CD4-positive, alpha-beta memory T cell (primary cell): ENCODE measurements around the gene ATP8B3. TPM values are rescaled to one million over a fixed set of nuclear protein-coding genes. Genes with fewer than 3 reads are reported as not detected.

Source experiments
- CTCF ChIA-PET: fragments of 350-600 bp; sonication (Branson Sonifier 250); formaldehyde crosslinking; loops from one replicate; lab custom pipeline; 2021; ENCODE audit warnings: inconsistent platforms; ENCODE audit not compliant: partially characterized antibody; lab: Charles Lee
- POLR2A ChIA-PET: fragments of 350-600 bp; sonication (Branson Sonifier 250); formaldehyde crosslinking; loops from one replicate; lab custom pipeline; 2021; ENCODE audit not compliant: partially characterized antibody; lab: Charles Lee
- DNase-seq, 5 donors: peaks; one replicate each; pipeline versions ENCODE4 v3.0.0 to v3.0.0-alpha.2; 2020 to 2022; ENCODE audit warnings: mixed read lengths in 1 of 5
- H3K27ac ChIP-seq: one replicate; pipeline ENCODE4 v1.7.0; 2013; ENCODE audit warnings: low read depth, low read length
- H3K27me3 ChIP-seq: 2 replicates; pipeline ENCODE4 v1.7.0; 2013; ENCODE audit warnings: mild to moderate bottlenecking, low read length, moderate library complexity; ENCODE audit not compliant: insufficient read depth
- H3K36me3 ChIP-seq: 2 replicates; pipeline ENCODE4 v1.7.0; 2013; ENCODE audit warnings: mild to moderate bottlenecking, low read length, moderate library complexity; ENCODE audit not compliant: insufficient read depth
- H3K4me1 ChIP-seq: 2 replicates; pipeline ENCODE4 v1.7.0; 2013; ENCODE audit warnings: mild to moderate bottlenecking, low read length, moderate library complexity; ENCODE audit not compliant: insufficient read depth
- H3K4me3 ChIP-seq, 2 donors: one replicate each; pipeline ENCODE4 v1.7.0; 2013; ENCODE audit warnings: low read length in 2 of 2, mild to moderate bottlenecking in 1 of 2
- H3K9me3 ChIP-seq, 2 donors: one replicate each; pipeline ENCODE4 v1.7.0; 2013; ENCODE audit warnings: low read length in 2 of 2, control low read depth in 1 of 2; ENCODE audit not compliant: control insufficient read depth in 1 of 2
- H3K27ac Mint-ChIP-seq, 7 donors: one replicate each; pipeline ENCODE4 v1.8.0; 2020 to 2021; ENCODE audit warnings: mixed read lengths in 7 of 7, mild to moderate bottlenecking in 6 of 7, inconsistent platforms in 3 of 7, moderate library complexity in 3 of 7
- H3K27me3 Mint-ChIP-seq, 2 donors: one replicate each; pipeline ENCODE4 v1.8.0; 2020 to 2021; ENCODE audit warnings: mixed read lengths in 2 of 2
- H3K36me3 Mint-ChIP-seq, 2 donors: one replicate each; pipeline ENCODE4 v1.8.0; 2020 to 2021; ENCODE audit warnings: mixed read lengths in 2 of 2, inconsistent platforms in 1 of 2, mild to moderate bottlenecking in 1 of 2
- H3K4me1 Mint-ChIP-seq, 4 donors: one replicate each; pipeline ENCODE4 v1.8.0; 2020 to 2021; ENCODE audit warnings: mixed read lengths in 4 of 4, mild to moderate bottlenecking in 1 of 4
- H3K4me3 Mint-ChIP-seq, 8 donors: one replicate each; pipeline ENCODE4 v1.8.0; 2020 to 2021; ENCODE audit warnings: mixed read lengths in 8 of 8, mild to moderate bottlenecking in 7 of 8, moderate library complexity in 6 of 8, inconsistent platforms in 3 of 8
- H3K9me3 Mint-ChIP-seq, 8 donors: one replicate each; pipeline ENCODE4 v1.8.0; 2020 to 2021; ENCODE audit warnings: mixed read lengths in 8 of 8, mild to moderate bottlenecking in 5 of 8, inconsistent platforms in 3 of 8, moderate library complexity in 1 of 8
- intact Hi-C: fragments of 100-400 bp; cut with micrococcal nuclease; formaldehyde crosslinking; loops from one replicate; pipeline ENCODE4 v1.15.1; 2023
- polyA plus RNA-seq, 2 donors: library from polyadenylated mRNA; unstranded; fragments of 300-500 nt; fragmentation: Illumina TruSeq; gene quantifications; one replicate each; pipeline ENCODE4 v1.2.3, GENCODE V29; 2021
- total RNA-seq, 2 experiments: library from RNA; stranded (reverse); gene quantifications; one replicate each; pipeline ENCODE4 v1.2.3, GENCODE V29; 2021

Gene ATP8B3
- total and polyA plus RNA-seq, 4 experiments from 2014 or later: 0.73 to 5.5 (median 3.6) TPM

- intact Hi-C loops: loop anchor here (5.0 kb wide), 1 partner anchor 43 kb away; the partner anchor contains the start of gene ATP8B3
- no peaks in the 10 kb centered on the region for H3K36me3 Mint-ChIP-seq
- CTCF ChIA-PET: interaction anchor here (1.1 kb wide), 1 partner anchor 10 kb away, joined by 3 read pairs; no protein-coding TSS in a partner anchor
- H3K4me3 Mint-ChIP-seq: no peak overlapping the region
- peaks cover 0 to 27% (median 21%) of the 10 kb centered on the region in 8 donors for H3K9me3 Mint-ChIP-seq
- H3K27ac Mint-ChIP-seq: no peak overlapping the region
- peaks cover 64% of the 10 kb centered on the region for H3K27me3 ChIP-seq
- H3K27ac ChIP-seq: no peak overlapping the region
- H3K9me3 ChIP-seq: peaks cover 0 to 9% of the 10 kb centered on the region in 2 donors
- H3K4me3 ChIP-seq: no peak overlapping the region
- H3K27me3 Mint-ChIP-seq: peaks cover 39 to 53% of the 10 kb centered on the region in 2 donors
- H3K36me3 ChIP-seq: no peaks in the 10 kb centered on the region
- H3K4me1 ChIP-seq: peaks cover 4% of the 10 kb centered on the region
- DNase-seq: peak in 1 of 5 donors; percentile 10
- H3K4me1 Mint-ChIP-seq: no peaks in the 10 kb centered on the region
- POLR2A ChIA-PET: no interaction called here
Observed at GRCh38 chr19:1769645-1769985, 42.5 kb downstream of the ATP8B3 start.

DNA sequence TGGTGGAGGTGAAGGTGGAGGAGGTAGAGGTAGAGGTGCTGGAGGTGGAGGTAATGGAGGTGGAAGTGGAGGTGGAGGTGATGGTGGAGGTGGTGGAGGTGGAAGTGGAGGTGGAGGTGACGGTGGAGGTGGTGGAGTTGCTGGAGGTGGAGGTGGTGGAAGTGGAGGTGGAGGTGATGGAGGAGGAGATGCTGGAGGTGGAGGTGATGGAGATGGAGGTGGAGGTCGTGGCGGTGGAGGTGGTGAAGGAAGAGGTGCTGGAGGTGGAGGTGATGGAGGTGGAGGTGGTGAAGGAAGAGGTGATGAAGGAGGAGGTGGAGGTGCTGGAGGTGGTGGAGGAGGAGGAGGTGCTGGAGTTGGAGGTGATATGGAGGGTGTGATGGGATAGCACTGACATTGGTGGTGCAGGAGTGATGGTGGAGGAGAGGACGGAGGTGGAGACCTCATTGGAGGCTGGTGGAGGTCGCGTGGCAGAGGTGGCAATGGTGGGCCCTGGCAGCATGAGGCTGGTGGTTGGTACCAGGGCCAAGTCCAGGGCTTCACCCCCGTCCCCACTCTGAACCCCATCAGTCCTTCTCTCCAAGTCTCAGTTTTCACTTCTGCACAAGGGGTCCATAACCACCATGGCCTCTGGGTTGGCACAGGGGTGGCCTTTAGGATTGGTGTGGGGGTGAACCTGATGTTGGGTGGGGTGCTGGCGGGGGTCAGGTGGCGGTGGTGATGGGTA is 43.0 kb downstream of the ATP8B3 start:
- Histone ChIP-seq H3K27me3 (peaks cover 60% of the 10 kb centered on the region), H3K4me3 (no peak overlapping the region), H3K36me3 (no peaks in the 10 kb centered on the region), H3K9me3 (peaks cover 0 to 9% of the 10 kb centered on the region in 2 donors), H3K4me1 (peaks cover 4% of the 10 kb centered on the region), H3K27ac (no peak overlapping the region)
- DNase-seq: peak in 1 of 5 donors; percentile 35
- H3K27ac Mint-ChIP-seq: no peak overlapping the region
- peaks cover 0 to 27% (median 20%) of the 10 kb centered on the region in 8 donors for H3K9me3 Mint-ChIP-seq
- CTCF ChIA-PET: interaction anchor here (1.0 to 1.1 kb wide), 3 partner anchors 9 to 223 kb away, joined by 3 to 6 read pairs (median 5); no protein-coding TSS in a partner anchor
- H3K4me1 Mint-ChIP-seq: no peaks in the 10 kb centered on the region
- POLR2A ChIA-PET: no interaction called here
- intact Hi-C loops: loop anchor here (5.0 kb wide), 1 partner anchor 43 kb away; the partner anchor contains the start of gene ATP8B3
- no peaks in the 10 kb centered on the region for H3K36me3 Mint-ChIP-seq
- peaks cover 40 to 53% of the 10 kb centered on the region in 2 donors for H3K27me3 Mint-ChIP-seq
- H3K4me3 Mint-ChIP-seq: peak overlapping the region in 1 of 8 donors; percentile 35

DNA sequence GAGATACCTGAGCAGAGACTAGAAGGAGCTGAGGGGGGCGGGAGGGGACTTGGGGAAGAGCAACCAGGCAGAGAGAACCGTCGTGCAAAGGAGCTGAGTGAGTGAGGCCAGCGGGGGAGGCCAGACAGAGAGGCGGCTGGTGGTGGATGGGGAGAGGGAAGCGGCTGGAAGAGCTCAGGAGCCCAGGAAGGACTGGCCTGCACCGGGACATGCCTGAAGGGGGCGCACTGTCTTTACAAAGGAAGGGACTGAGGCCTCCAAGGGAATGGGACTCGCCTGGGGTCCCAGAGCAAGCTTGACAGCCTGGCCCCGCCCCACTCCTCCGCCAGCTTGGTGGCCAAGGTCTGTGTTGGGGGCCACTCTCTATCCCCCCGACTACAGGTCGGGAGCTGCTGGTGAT is 43.8 kb downstream of the ATP8B3 start:
- peaks cover 4% of the 10 kb centered on the region for H3K4me1 ChIP-seq
- peak in 1 of 5 donors; percentile 1 for DNase-seq
- no peak overlapping the region for H3K4me3 Mint-ChIP-seq
- H3K27me3 Mint-ChIP-seq: peaks cover 43 to 53% of the 10 kb centered on the region in 2 donors
- ChIA-PET POLR2A (no interaction called here), CTCF (interaction anchor here (1.0 to 1.1 kb wide), 2 partner anchors 96 to 222 kb away, joined by 5 to 6 read pairs; no protein-coding TSS in a partner anchor)
- H3K4me1 Mint-ChIP-seq: peaks cover 0 to 2% (median 0%) of the 10 kb centered on the region in 4 donors
- H3K4me3 ChIP-seq: no peak overlapping the region
- H3K36me3 ChIP-seq: no peaks in the 10 kb centered on the region
- intact Hi-C loops: loop anchor here (5.0 kb wide), 1 partner anchor 44 kb away; the partner anchor contains the start of gene ATP8B3
- H3K9me3 Mint-ChIP-seq: peaks cover 0 to 26% (median 20%) of the 10 kb centered on the region in 8 donors
- H3K27ac ChIP-seq: no peak overlapping the region
- H3K27me3 ChIP-seq: peaks cover 56% of the 10 kb centered on the region
- peak overlapping the region in 1 of 7 donors; percentile 55 for H3K27ac Mint-ChIP-seq
- no peaks in the 10 kb centered on the region for H3K36me3 Mint-ChIP-seq
- H3K9me3 ChIP-seq: peaks cover 0 to 9% of the 10 kb centered on the region in 2 donors

DNA sequence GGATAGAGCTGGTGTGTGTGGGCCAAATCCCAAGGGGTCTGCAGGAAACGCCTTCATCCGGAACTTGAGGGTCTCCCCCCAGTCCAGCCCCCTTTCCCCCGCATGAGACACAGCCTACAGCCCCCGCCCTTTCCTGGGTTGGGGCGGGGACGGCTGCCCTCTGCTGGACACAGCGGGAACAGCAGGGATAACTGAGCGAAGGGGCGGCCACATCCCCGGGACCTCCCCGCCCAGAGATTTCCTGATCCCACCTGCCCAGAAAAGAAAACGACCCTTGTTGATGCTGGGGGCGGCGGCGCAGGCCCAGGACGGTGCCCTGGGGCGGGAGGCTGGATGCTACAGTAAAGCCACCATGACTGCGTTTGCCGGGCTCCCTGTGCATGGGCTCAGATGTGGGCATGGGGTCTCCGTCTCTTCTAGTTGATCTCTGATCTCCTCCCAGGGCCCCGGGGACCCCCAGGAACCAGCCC is 44.6 kb downstream of the ATP8B3 start:
- Histone ChIP-seq H3K4me3 (no peak overlapping the region), H3K4me1 (peaks cover 4% of the 10 kb centered on the region), H3K9me3 (peaks cover 0 to 9% of the 10 kb centered on the region in 2 donors), H3K27me3 (peaks cover 54% of the 10 kb centered on the region), H3K36me3 (no peaks in the 10 kb centered on the region), H3K27ac (no peak overlapping the region)
- Mint-ChIP-seq H3K27ac (no peak overlapping the region), H3K36me3 (no peaks in the 10 kb centered on the region), H3K27me3 (peaks cover 41 to 51% of the 10 kb centered on the region in 2 donors), H3K9me3 (peaks cover 0 to 23% (median 19%) of the 10 kb centered on the region in 8 donors), H3K4me3 (no peak overlapping the region), H3K4me1 (peaks cover 0 to 2% (median 0%) of the 10 kb centered on the region in 4 donors)
- intact Hi-C loops: loop anchor here (1.0 to 5.0 kb wide), 5 partner anchors 45 to 489 kb away; partner anchors contain the start of gene ATP8B3
- peak; percentile 40 to 61 (median 47) for DNase-seq
- POLR2A ChIA-PET: no interaction called here
- CTCF ChIA-PET: interaction anchor here (0.7 to 2.0 kb wide), 4 partner anchors 15 to 221 kb away, joined by 3 to 10 read pairs (median 6); no protein-coding TSS in a partner anchor

- POLR2A ChIA-PET: no interaction called here
- H3K4me3 Mint-ChIP-seq: no peak overlapping the region
Observed at GRCh38 chr19:1766800-1767352, 45.2 kb downstream of the ATP8B3 start.

GRCh38 chr19:1765904-1766799 is 45.9 kb downstream of the ATP8B3 start:
- peaks cover 43 to 53% of the 10 kb centered on the region in 2 donors for H3K27me3 Mint-ChIP-seq
- Histone ChIP-seq H3K4me1 (peaks cover 4% of the 10 kb centered on the region), H3K36me3 (no peaks in the 10 kb centered on the region), H3K27me3 (peaks cover 51% of the 10 kb centered on the region), H3K9me3 (peaks cover 0 to 5% of the 10 kb centered on the region in 2 donors), H3K4me3 (no peak overlapping the region), H3K27ac (no peak overlapping the region)
- CTCF ChIA-PET: interaction anchor here (1.2 to 2.0 kb wide), 4 partner anchors 9 to 220 kb away, joined by 3 to 10 read pairs (median 4); no protein-coding TSS in a partner anchor
- peaks cover 0 to 19% (median 12%) of the 10 kb centered on the region in 8 donors for H3K9me3 Mint-ChIP-seq
- peaks cover 0 to 2% (median 0%) of the 10 kb centered on the region in 4 donors for H3K4me1 Mint-ChIP-seq
- peak overlapping the region in 1 of 8 donors; percentile 35 for H3K4me3 Mint-ChIP-seq
- no peaks in the 10 kb centered on the region for H3K36me3 Mint-ChIP-seq
- POLR2A ChIA-PET: no interaction called here
- DNase-seq: peak in 1 of 5 donors; percentile 30
- intact Hi-C loops: loop anchor here (2.0 to 5.0 kb wide), 2 partner anchors 46 to 487 kb away; partner anchors contain the start of gene ATP8B3
- H3K27ac Mint-ChIP-seq: no peak overlapping the region

More at GRCh38 chr19:1766800-1767352, 45.2 kb downstream of the ATP8B3 start:
- intact Hi-C loops: loop anchor here (1.0 to 5.0 kb wide), 5 partner anchors 45 to 488 kb away; partner anchors contain the start of gene ATP8B3
- H3K4me1 Mint-ChIP-seq: peaks cover 0 to 2% (median 0%) of the 10 kb centered on the region in 4 donors
- no peak overlapping the region for H3K4me3 ChIP-seq
- H3K9me3 Mint-ChIP-seq: peaks cover 0 to 21% (median 17%) of the 10 kb centered on the region in 8 donors
- H3K9me3 ChIP-seq: peaks cover 0 to 9% of the 10 kb centered on the region in 2 donors
- H3K27ac Mint-ChIP-seq: no peak overlapping the region
- H3K36me3 ChIP-seq: no peaks in the 10 kb centered on the region
- H3K27ac ChIP-seq: no peak overlapping the region
- peak in 1 of 5 donors; percentile 9 for DNase-seq
- H3K4me1 ChIP-seq: peaks cover 4% of the 10 kb centered on the region
- peaks cover 54% of the 10 kb centered on the region for H3K27me3 ChIP-seq
- peaks cover 39 to 50% of the 10 kb centered on the region in 2 donors for H3K27me3 Mint-ChIP-seq
- CTCF ChIA-PET: interaction anchor here (0.7 to 2.0 kb wide), 3 partner anchors 16 to 221 kb away, joined by 3 to 10 read pairs (median 6); no protein-coding TSS in a partner anchor
- H3K36me3 Mint-ChIP-seq: no peaks in the 10 kb centered on the region
